ENCODE data around the gene GJD3.
A peak's percentile ranks its signal among the peaks of the same experiment; 100 is the strongest.
"Not testable (repeated sequence)": the region's sequence is repeated elsewhere in the genome, so short reads cannot be mapped to it uniquely, and the experiment has no call there.

The GJD3 gene

GRCh38 chr17:40378966-40379365, 14.4 kb upstream of the GJD3 start:
- no peak for FAIRE-seq
- TF ChIP-seq TAF1 (IDR thresholded peaks at IDR 0.05; ENCODE audit: borderline replicate concordance, low read depth, low read length) = no peak
- TF ChIP-seq POLR2A (IDR thresholded peaks at IDR 0.05; ENCODE audit: low read depth, low read length) = no peak
- TF ChIP-seq POLR2AphosphoS5 (IDR thresholded peaks at IDR 0.05; ENCODE audit: low read depth, low read length) = no peak
- DNase-seq (ENCODE audit: insufficient read length) = no peak

- no peak for TF ChIP-seq POLR2A (IDR thresholded peaks at IDR 0.05; ENCODE audit: low read depth, low read length)
- TF ChIP-seq POLR2AphosphoS5 (IDR thresholded peaks at IDR 0.05; ENCODE audit: low read depth, low read length) = no peak
- TF ChIP-seq TAF1 (IDR thresholded peaks at IDR 0.05; ENCODE audit: borderline replicate concordance, low read depth, low read length) = no peak
- FAIRE-seq (no peak), DNase-seq (ENCODE audit: insufficient read length) (no peak)
Observed at GRCh38 chr17:40377832-40378231, 13.3 kb upstream of the GJD3 start.

- not testable (repeated sequence) for FAIRE-seq
Observed at GRCh38 chr17:40376541-40376940, 12.0 kb upstream of the GJD3 start.

GRCh38 chr17:40375786-40376185, 11.2 kb upstream of the GJD3 start:
- FAIRE-seq; DNase-seq (ENCODE audit: insufficient read length): not testable (repeated sequence)

More at GRCh38 chr17:40376541-40376940, 12.0 kb upstream of the GJD3 start:
- DNase-seq (ENCODE audit: insufficient read length) = not testable (repeated sequence)

GRCh38 chr17:40374821-40375498, 10.4 kb upstream of the GJD3 start:
- TF ChIP-seq TAF1 (IDR thresholded peaks at IDR 0.05; ENCODE audit: borderline replicate concordance, low read depth, low read length) = no peak
- no peak for TF ChIP-seq POLR2A (IDR thresholded peaks at IDR 0.05; ENCODE audit: low read depth, low read length)
- TF ChIP-seq POLR2AphosphoS5 (IDR thresholded peaks at IDR 0.05; ENCODE audit: low read depth, low read length) = no peak
- DNase-seq (ENCODE audit: insufficient read length) = no peak
- FAIRE-seq = no peak

GRCh38 chr17:40373999-40374398, 9.5 kb upstream of the GJD3 start:
- DNase-seq (ENCODE audit: insufficient read length) (no peak), FAIRE-seq (no peak)
- no peak for TF ChIP-seq POLR2AphosphoS5 (IDR thresholded peaks at IDR 0.05; ENCODE audit: low read depth, low read length)
- TF ChIP-seq TAF1 (IDR thresholded peaks at IDR 0.05; ENCODE audit: borderline replicate concordance, low read depth, low read length) = no peak
- TF ChIP-seq POLR2A (IDR thresholded peaks at IDR 0.05; ENCODE audit: low read depth, low read length) = no peak

GRCh38 chr17:40373324-40373723, 8.8 kb upstream of the GJD3 start:
- TF ChIP-seq POLR2A (IDR thresholded peaks at IDR 0.05; ENCODE audit: low read depth, low read length) (no peak), TAF1 (IDR thresholded peaks at IDR 0.05; ENCODE audit: borderline replicate concordance, low read depth, low read length) (no peak), POLR2AphosphoS5 (IDR thresholded peaks at IDR 0.05; ENCODE audit: low read depth, low read length) (no peak)
- DNase-seq (ENCODE audit: insufficient read length) = no peak
- no peak for FAIRE-seq

- not testable (repeated sequence) for FAIRE-seq; DNase-seq (ENCODE audit: insufficient read length)
Observed at GRCh38 chr17:40372644-40373043, 8.1 kb upstream of the GJD3 start.

- no peak for TF ChIP-seq POLR2AphosphoS5 (IDR thresholded peaks at IDR 0.05; ENCODE audit: low read depth, low read length)
- no peak for TF ChIP-seq POLR2A (IDR thresholded peaks at IDR 0.05; ENCODE audit: low read depth, low read length)
- TF ChIP-seq TAF1 (IDR thresholded peaks at IDR 0.05; ENCODE audit: borderline replicate concordance, low read depth, low read length) = no peak
- FAIRE-seq (no peak), DNase-seq (ENCODE audit: insufficient read length) (no peak)
Observed at GRCh38 chr17:40372031-40372430, 7.5 kb upstream of the GJD3 start.

- FAIRE-seq = no peak
- TF ChIP-seq POLR2AphosphoS5 (IDR thresholded peaks at IDR 0.05; ENCODE audit: low read depth, low read length) = no peak
- TF ChIP-seq TAF1 (IDR thresholded peaks at IDR 0.05; ENCODE audit: borderline replicate concordance, low read depth, low read length) = no peak
- TF ChIP-seq POLR2A (IDR thresholded peaks at IDR 0.05; ENCODE audit: low read depth, low read length) = no peak
- peak; percentile 33 for DNase-seq (ENCODE audit: insufficient read length)
Observed at GRCh38 chr17:40371261-40371929, 6.9 kb upstream of the GJD3 start.

- no peak for DNase-seq (ENCODE audit: insufficient read length)
- no peak for FAIRE-seq
- no peak for TF ChIP-seq POLR2AphosphoS5 (IDR thresholded peaks at IDR 0.05; ENCODE audit: low read depth, low read length)
- no peak for TF ChIP-seq TAF1 (IDR thresholded peaks at IDR 0.05; ENCODE audit: borderline replicate concordance, low read depth, low read length)
- TF ChIP-seq POLR2A (IDR thresholded peaks at IDR 0.05; ENCODE audit: low read depth, low read length) = no peak
Observed at GRCh38 chr17:40369923-40370322, 5.4 kb upstream of the GJD3 start.

- not testable (repeated sequence) for FAIRE-seq; DNase-seq (ENCODE audit: insufficient read length)
Observed at GRCh38 chr17:40367728-40368127, 3.2 kb upstream of the GJD3 start.
